ENCODE data around the gene PPP1R13B.

DNA sequence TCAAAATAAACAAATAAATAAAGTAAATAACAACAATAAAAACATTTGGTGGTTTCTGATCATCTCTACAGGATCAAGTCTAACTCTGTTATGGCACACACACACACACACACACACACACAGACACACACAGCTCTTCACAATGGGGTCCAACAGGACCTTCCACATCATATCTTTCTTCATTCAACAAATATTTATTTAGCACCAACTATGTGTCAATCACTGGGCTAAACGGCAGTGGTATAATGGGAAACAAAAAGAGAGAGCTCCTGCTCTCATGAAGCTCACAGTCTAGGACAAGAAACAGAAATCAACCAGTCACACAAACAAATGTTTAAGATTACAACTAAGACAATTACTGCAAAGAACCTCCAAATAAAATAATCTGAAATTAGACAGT is 9.3 kb downstream of the PPP1R13B start:
- TF ChIP-seq GATA3 (IDR thresholded peaks at IDR 0.05; ENCODE audit: low read depth, low read length) (no peak), GATA2 (IDR thresholded peaks at IDR 0.05; ENCODE audit: low read depth, low read length) (no peak)

Data from SH-SY5Y (cell line).